ENCODE measurements around the gene STK32A.
A peak's percentile ranks its signal among the peaks of the same experiment; 100 is the strongest.

The STK32A gene

DNA sequence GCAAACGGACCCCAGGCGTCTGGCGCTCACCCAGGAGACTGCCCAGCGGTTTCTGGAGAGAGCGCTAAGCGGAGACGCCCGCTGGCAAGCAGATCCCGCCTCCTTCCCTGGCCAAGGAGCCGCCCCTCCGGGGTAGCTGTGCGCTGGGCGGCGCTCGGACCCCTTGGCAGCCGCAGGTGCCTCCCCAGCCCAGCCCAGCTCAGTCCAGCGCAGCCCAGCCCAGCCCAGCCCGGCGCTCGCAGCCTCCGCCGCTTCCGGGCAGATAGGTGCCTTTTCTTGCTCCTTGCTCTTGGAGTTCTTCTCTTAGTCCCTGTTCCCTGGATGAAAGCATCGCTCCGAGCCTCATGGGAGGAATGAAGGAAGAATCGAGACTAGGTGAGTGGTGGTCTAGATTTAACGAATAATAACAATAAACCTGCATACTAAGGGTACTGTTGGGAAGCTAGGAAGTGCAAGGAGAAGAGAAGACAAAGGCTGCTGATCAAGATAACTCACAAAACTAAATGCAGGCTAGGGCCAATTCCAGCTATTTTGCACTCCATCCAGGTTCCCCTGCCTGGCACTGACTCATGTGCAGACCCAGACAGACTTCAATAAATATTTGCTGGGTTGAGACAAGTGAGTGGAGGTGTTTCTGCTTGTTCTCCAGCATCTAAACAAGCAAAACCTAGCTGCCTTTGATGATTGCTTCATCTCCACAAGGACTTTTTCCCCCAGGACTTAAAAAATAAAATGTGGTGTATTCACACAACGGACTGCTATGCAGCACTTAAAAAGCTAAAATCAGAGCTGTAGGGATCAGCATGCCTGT lies at the start of gene STK32A:
Gene STK32A, plus strand, starts transcription at position 202 of the 811 bp plus-strand sequence. CDS start 4,609 bp downstream, outside the sequence.
- Histone ChIP-seq H3K27me3 (ENCODE audit: insufficient read depth, low read length) (peaks cover 9% of the 10 kb centered on the region), H3K4me1 (ENCODE audit: insufficient read depth, low read length) (no peaks in the 10 kb centered on the region), H3K9me3 (ENCODE audit: low read length) (no peaks in the 10 kb centered on the region), H3K36me3 (ENCODE audit: insufficient read depth, low read length) (no peaks in the 10 kb centered on the region), H2AFZ (ENCODE audit: low read depth, low read length) (peak within 1 kb of the TSS; percentile 90), H3K4me3 (ENCODE audit: low read length) (peak within 1 kb of the TSS; percentile 52)

DNA sequence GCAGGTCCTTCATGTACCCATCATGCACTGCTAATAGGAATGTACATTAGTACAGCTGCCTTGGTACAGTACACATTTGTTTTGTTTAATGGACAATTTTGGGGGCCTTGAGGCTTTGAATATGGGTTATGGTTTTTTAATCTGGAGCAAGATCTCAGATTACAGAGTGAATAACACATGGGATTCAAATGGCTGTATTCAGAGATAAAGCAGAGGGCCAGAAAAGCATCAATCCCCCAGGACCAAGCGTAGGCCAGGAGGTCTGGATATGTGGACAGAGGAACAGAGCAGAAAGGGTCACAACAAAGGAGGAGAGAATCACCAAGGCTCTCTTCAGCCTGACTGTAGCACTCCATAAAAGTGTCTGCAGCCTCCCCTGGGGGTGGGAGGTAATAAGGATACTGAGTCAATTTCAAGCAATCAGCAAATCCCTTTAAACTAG lies 47.7 kb upstream of the STK32A start:
- no peaks in the 10 kb centered on the region for H3K4me1 ChIP-seq (ENCODE audit: insufficient read depth, low read length)
- no peaks in the 10 kb centered on the region for H3K9me3 ChIP-seq (ENCODE audit: low read length)
- H2AFZ ChIP-seq (ENCODE audit: low read depth, low read length), result no peak overlapping the region
- H3K27me3 ChIP-seq (ENCODE audit: insufficient read depth, low read length), result no peaks in the 10 kb centered on the region
- H3K4me3 ChIP-seq (ENCODE audit: low read length), result no peak overlapping the region
- no peaks in the 10 kb centered on the region for H3K36me3 ChIP-seq (ENCODE audit: insufficient read depth, low read length)

GRCh38 chr5:147188200-147189108 lies 46.4 kb upstream of the STK32A start:
- Histone ChIP-seq H3K4me3 (ENCODE audit: low read length) (no peak overlapping the region), H3K9me3 (ENCODE audit: low read length) (no peaks in the 10 kb centered on the region)

GRCh38 chr5:147189109-147189424 lies 45.8 kb upstream of the STK32A start:
- no peaks in the 10 kb centered on the region for H3K4me1 ChIP-seq (ENCODE audit: insufficient read depth, low read length)
- H3K36me3 ChIP-seq (ENCODE audit: insufficient read depth, low read length), result no peaks in the 10 kb centered on the region
- H3K27me3 ChIP-seq (ENCODE audit: insufficient read depth, low read length), result peaks cover 2% of the 10 kb centered on the region
- no peaks in the 10 kb centered on the region for H3K9me3 ChIP-seq (ENCODE audit: low read length)
- no peak overlapping the region for H3K4me3 ChIP-seq (ENCODE audit: low read length)
- no peak overlapping the region for H2AFZ ChIP-seq (ENCODE audit: low read depth, low read length)

More at GRCh38 chr5:147188200-147189108, 46.4 kb upstream of the STK32A start:
- Histone ChIP-seq H3K4me1 (ENCODE audit: insufficient read depth, low read length) (no peaks in the 10 kb centered on the region), H3K36me3 (ENCODE audit: insufficient read depth, low read length) (no peaks in the 10 kb centered on the region), H3K27me3 (ENCODE audit: insufficient read depth, low read length) (no peaks in the 10 kb centered on the region), H2AFZ (ENCODE audit: low read depth, low read length) (peak overlapping the region; percentile 12)

DNA sequence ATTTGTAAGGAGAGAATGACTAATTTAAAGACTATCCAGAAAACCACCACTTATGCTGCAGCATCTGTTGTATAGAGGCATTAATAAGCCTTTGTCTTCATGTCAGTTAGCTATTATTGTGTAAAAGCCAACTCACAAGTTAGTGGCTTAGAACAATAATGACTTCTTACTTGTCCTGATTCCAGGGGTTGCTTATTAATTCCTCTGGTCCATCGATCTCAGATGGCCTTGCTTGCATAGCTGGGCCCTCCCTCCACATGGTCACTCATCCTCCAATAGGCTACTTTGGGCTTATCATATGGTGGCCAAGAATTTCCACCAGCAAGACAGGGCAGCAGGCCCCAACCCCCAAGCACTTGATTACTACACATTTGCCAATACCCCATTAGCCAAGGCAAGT lies 44.5 kb upstream of the STK32A start:
- Histone ChIP-seq H3K36me3 (ENCODE audit: insufficient read depth, low read length) (no peaks in the 10 kb centered on the region), H2AFZ (ENCODE audit: low read depth, low read length) (no peak overlapping the region), H3K9me3 (ENCODE audit: low read length) (no peaks in the 10 kb centered on the region), H3K27me3 (ENCODE audit: insufficient read depth, low read length) (peaks cover 4% of the 10 kb centered on the region), H3K4me3 (ENCODE audit: low read length) (no peak overlapping the region), H3K4me1 (ENCODE audit: insufficient read depth, low read length) (no peaks in the 10 kb centered on the region)

DNA sequence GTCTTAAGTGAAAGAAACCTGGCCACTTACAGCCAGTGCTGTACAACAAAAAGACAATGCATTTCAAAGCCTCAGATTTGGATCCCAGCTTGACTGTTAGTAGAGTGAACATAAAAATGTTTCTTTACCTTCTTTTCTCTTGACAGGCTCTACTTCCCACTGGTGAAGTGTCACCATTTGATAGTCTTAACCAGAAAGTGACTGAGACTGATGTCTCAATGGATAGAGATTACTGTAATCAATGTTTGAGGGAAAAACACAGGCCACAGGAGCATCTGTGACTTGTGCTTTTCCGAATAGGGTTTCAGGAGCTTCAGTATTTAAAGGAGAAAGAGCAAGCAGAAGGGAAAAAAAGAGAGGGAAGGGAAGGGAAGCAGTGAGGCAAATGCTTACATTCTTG lies 41.7 kb upstream of the STK32A start:
- Histone ChIP-seq H3K4me1 (ENCODE audit: insufficient read depth, low read length) (no peaks in the 10 kb centered on the region), H2AFZ (ENCODE audit: low read depth, low read length) (no peak overlapping the region), H3K4me3 (ENCODE audit: low read length) (no peak overlapping the region), H3K9me3 (ENCODE audit: low read length) (no peaks in the 10 kb centered on the region), H3K27me3 (ENCODE audit: insufficient read depth, low read length) (peaks cover 4% of the 10 kb centered on the region), H3K36me3 (ENCODE audit: insufficient read depth, low read length) (no peaks in the 10 kb centered on the region)

DNA sequence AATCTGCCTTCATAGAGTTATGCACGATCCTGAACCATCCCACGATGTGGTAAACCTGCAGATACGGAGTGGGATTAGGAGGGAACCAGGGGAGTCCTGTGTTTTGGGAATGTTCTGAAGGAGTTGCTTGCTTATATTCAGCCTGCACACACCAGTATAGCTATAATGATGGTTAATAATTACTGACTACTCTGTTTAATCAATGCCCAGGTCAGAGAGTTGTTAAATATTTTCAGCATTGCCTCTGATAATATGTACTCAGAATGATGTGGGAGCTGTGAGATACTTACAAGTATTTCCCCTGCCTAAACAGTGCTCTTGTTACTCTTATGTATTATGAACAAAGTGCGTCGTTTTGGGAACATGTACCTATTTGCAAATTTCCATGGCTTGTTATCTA lies 34.8 kb upstream of the STK32A start:
- Histone ChIP-seq H3K4me3 (ENCODE audit: low read length) (no peak overlapping the region), H3K27me3 (ENCODE audit: insufficient read depth, low read length) (no peaks in the 10 kb centered on the region), H2AFZ (ENCODE audit: low read depth, low read length) (no peak overlapping the region), H3K36me3 (ENCODE audit: insufficient read depth, low read length) (no peaks in the 10 kb centered on the region), H3K4me1 (ENCODE audit: insufficient read depth, low read length) (no peaks in the 10 kb centered on the region), H3K9me3 (ENCODE audit: low read length) (no peaks in the 10 kb centered on the region)

- no peak overlapping the region for H3K4me3 ChIP-seq (ENCODE audit: low read length)
- no peaks in the 10 kb centered on the region for H3K4me1 ChIP-seq (ENCODE audit: insufficient read depth, low read length)
- no peak overlapping the region for H2AFZ ChIP-seq (ENCODE audit: low read depth, low read length)
- no peaks in the 10 kb centered on the region for H3K36me3 ChIP-seq (ENCODE audit: insufficient read depth, low read length)
- no peaks in the 10 kb centered on the region for H3K9me3 ChIP-seq (ENCODE audit: low read length)
- no peaks in the 10 kb centered on the region for H3K27me3 ChIP-seq (ENCODE audit: insufficient read depth, low read length)
Observed at GRCh38 chr5:147203213-147203612, 31.6 kb upstream of the STK32A start.

- no peaks in the 10 kb centered on the region for H3K9me3 ChIP-seq (ENCODE audit: low read length)
- no peaks in the 10 kb centered on the region for H3K4me1 ChIP-seq (ENCODE audit: insufficient read depth, low read length)
- no peaks in the 10 kb centered on the region for H3K27me3 ChIP-seq (ENCODE audit: insufficient read depth, low read length)
- H2AFZ ChIP-seq (ENCODE audit: low read depth, low read length), result no peak overlapping the region
- no peak overlapping the region for H3K4me3 ChIP-seq (ENCODE audit: low read length)
- H3K36me3 ChIP-seq (ENCODE audit: insufficient read depth, low read length), result no peaks in the 10 kb centered on the region
Observed at GRCh38 chr5:147204576-147204975, 30.2 kb upstream of the STK32A start.

- Histone ChIP-seq H3K9me3 (ENCODE audit: low read length) (no peaks in the 10 kb centered on the region), H2AFZ (ENCODE audit: low read depth, low read length) (no peak overlapping the region), H3K36me3 (ENCODE audit: insufficient read depth, low read length) (no peaks in the 10 kb centered on the region)
Observed at GRCh38 chr5:147208134-147208533, 26.7 kb upstream of the STK32A start.

GRCh38 chr5:147216552-147217154 lies 18.2 kb upstream of the STK32A start:
- Histone ChIP-seq H3K4me3 (ENCODE audit: low read length) (no peak overlapping the region), H3K36me3 (ENCODE audit: insufficient read depth, low read length) (no peaks in the 10 kb centered on the region), H3K4me1 (ENCODE audit: insufficient read depth, low read length) (no peaks in the 10 kb centered on the region), H3K9me3 (ENCODE audit: low read length) (no peaks in the 10 kb centered on the region), H3K27me3 (ENCODE audit: insufficient read depth, low read length) (no peaks in the 10 kb centered on the region), H2AFZ (ENCODE audit: low read depth, low read length) (no peak overlapping the region)

More at GRCh38 chr5:147208134-147208533, 26.7 kb upstream of the STK32A start:
- no peaks in the 10 kb centered on the region for H3K4me1 ChIP-seq (ENCODE audit: insufficient read depth, low read length)
- no peaks in the 10 kb centered on the region for H3K27me3 ChIP-seq (ENCODE audit: insufficient read depth, low read length)
- H3K4me3 ChIP-seq (ENCODE audit: low read length), result no peak overlapping the region

DNA sequence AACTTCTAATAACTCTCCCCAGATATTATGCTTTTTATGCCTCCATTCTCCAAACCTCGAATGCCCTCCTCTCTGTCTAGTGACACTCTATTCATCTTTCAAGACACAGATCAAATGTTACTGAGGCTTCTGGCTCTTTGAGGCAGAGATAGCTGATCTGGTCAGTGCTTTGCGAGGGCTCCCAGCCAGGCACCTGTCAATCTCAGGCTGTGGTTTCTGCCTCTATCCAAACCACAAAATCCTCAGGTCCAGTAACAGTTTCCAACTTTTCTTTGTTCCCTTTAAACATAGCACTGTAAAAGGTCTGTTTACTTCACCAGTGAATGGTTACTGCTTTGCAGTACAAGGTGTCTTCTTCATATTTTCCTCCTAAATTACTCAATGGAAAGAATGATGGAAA lies 11.5 kb upstream of the STK32A start:
- Histone ChIP-seq H3K9me3 (ENCODE audit: low read length) (no peaks in the 10 kb centered on the region), H3K27me3 (ENCODE audit: insufficient read depth, low read length) (no peaks in the 10 kb centered on the region), H2AFZ (ENCODE audit: low read depth, low read length) (no peak overlapping the region), H3K4me1 (ENCODE audit: insufficient read depth, low read length) (no peaks in the 10 kb centered on the region), H3K36me3 (ENCODE audit: insufficient read depth, low read length) (no peaks in the 10 kb centered on the region), H3K4me3 (ENCODE audit: low read length) (no peak overlapping the region)

Data from neuron (in vitro differentiated cells).